Stimulated activated CD8-positive, alpha-beta memory T cell treated with anti-CD3 and anti-CD28 coated beads, Interleukin-4, amount 100 ng/mL, for 48 hours (primary cell): ENCODE measurements around the gene ATAD3B.
A peak's percentile ranks its signal among the peaks of the same experiment; 100 is the strongest.

ENCODE experiments used
- DNase-seq: peaks from one replicate; pipeline ENCODE4 v3.0.0-alpha.2; 2020

The ATAD3B gene

DNA sequence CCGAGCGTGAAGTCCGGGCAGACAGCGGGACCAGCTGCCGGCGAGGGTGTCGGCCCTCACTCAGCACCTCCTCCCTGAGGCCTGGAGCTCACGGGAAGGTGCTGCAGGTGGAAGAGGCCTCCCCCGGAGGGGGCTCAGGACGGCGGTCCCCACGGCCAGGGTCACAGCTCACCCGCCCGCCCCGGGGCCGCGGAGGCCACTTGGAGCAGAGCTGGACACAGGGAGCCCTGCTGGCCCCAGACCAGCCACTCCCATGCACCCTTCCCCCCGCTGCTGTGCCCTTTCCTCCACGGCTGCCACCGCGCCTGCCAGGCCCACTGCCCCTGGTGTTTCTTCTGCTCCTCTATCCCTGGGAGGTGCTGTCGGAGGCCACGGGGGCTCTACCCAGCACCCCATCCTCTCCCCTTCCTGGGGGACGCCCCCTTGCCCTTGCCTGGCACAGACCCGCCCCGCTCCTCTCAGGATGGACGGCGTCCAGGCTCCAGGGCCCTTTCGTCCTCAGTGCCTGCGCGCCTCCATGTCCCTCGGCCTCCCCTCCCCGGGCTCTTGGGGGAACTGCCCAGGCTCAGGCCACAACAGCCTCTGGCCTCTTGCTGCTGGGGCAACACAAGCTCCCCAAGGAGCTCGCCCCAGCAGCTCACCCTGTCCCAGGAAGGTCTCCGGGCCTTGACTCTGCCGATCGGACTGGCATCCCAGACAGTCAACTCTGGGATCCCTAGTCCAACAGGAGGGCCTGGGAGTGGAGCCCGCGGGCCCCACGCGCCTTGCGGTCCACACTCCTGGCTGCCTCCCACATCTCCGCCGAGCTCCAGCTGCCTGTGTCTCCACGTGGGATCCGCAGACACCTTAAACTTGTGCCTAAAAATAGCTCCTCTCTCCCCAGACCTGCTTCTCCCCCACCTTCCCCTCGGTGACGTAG is 64.7 kb downstream of the ATAD3B start:
- DNase-seq: no peak

- DNase-seq: no peak
Measured at GRCh38 chr1:1536938-1537546, 65.5 kb downstream of the ATAD3B start.

- DNase-seq: no peak
Measured at GRCh38 chr1:1537626-1538250, 66.2 kb downstream of the ATAD3B start.

GRCh38 chr1:1538334-1538733 is 66.8 kb downstream of the ATAD3B start:
- no peak for DNase-seq

GRCh38 chr1:1538989-1539309 is 67.4 kb downstream of the ATAD3B start:
- DNase-seq: no peak

GRCh38 chr1:1539310-1540089 is 67.9 kb downstream of the ATAD3B start:
- DNase-seq: no peak

- DNase-seq: peak; percentile 74
Measured at GRCh38 chr1:1540090-1540817, 68.7 kb downstream of the ATAD3B start, which contains the start of gene TMEM240. Gene TMEM240, minus strand, starts transcription at chr1:1540624. Its CDS starts 278 bp downstream, at chr1:1540346.

- DNase-seq: no peak
Measured at GRCh38 chr1:1540818-1541628, 69.5 kb downstream of the ATAD3B start.

GRCh38 chr1:1541956-1542765 is 70.6 kb downstream of the ATAD3B start:
- DNase-seq: no peak

DNA sequence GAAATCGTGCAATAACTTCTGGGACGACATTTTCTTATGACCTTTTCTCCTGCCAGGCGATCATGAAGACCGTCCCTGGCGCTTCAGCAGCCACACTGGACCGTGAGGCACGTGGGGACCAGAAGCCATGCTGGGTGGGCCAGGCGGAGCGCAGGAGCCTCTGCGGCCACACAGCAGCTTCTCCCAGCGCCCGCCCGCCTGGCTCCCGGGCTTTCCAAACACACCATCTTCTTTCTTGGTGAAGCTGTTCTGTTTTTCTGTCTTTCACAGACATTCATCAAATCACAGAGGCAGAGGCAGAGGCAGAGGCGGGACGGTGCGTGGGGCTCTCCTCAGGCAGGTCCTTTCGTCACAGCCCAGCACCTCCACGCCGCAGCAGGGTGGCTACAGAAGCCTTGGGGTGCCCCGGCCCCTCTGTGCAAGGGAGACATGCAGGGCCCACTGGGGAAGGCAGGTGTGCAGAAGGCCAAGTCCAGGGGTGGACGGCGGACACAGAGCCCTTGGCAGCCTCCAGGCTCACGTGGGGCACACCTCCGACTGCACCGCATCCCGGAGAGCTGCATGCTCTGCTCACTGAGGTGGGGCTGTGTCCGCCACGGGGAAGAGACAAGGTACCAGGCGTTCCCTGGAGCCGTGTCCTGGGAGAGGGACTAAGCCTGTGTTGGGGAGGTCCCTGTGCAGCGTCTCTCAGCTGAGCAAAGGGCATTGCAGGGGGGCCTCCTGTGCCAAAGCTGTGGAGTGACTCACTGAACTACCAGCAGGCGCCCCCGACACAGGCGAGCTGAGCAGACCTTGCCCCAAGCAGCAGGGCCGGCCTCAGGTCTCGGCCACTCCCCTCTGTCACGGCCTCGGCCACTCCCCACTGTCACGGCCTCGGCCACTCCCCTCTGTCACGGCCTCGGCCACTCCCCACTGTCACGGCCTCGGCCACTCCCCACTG is 71.5 kb downstream of the ATAD3B start:
- no peak for DNase-seq

DNA sequence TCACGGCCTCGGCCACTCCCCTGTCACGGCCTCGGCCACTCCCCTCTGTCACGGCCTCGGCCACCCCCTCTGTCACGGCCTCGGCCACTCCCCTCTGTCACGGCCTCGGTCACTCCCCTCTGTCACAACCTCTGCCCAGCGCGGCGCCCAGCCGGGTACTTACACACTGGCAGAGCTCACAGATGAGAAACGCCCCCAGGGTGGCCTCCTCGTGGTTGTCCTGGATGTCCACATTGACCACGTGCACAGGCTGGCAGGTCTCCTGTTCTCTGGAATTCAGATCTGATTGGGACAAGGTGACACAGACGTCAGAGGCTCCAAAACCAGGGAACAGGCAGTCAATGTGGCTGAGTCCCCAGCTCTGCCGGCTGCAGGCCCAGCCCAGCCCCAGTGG is 72.1 kb downstream of the ATAD3B start:
- no peak for DNase-seq

DNA sequence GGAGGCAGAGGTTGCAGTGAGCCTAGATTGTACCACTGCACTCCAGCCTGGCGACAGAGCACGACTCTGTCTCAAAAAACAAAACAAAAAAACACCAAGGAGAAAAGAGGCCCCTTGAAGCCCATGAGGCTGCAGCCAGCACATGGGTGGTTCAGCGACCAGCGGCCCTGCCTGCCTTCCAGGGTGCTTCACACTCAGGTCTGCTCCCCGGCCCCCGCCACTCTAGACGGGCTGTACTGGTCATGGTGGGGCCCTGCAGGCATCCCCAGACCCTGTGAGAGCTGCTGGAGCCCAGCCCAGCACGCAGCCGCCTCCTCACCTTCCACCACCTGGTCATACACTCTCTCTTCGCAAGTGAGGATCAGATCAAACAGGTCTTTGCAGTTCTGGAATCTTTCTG is 73.0 kb downstream of the ATAD3B start:
- DNase-seq: no peak
